ENCODE results near the gene CCDC92B. TPM values are rescaled to one million over a fixed set of nuclear protein-coding genes. Genes with fewer than 3 reads are reported as not detected.
"Not testable (repeated sequence)": the region's sequence is repeated elsewhere in the genome, so short reads cannot be mapped to it uniquely, and the experiment has no call there.

CCDC92B gene
- total and polyA plus RNA-seq, 9 of the 15 experiments (the other 6 are each of a cell fraction or from before 2014, with no cell fraction given): not detected

GRCh38 chr17:2700030-2700490 is 49.4 kb downstream of the CCDC92B start (continued):
- TF ChIP-seq CUX1 (CRISPR knock-in tag; IDR thresholded peaks at IDR 0.05) (no peak), ZNF699 (CRISPR knock-in tag; IDR thresholded peaks at IDR 0.05; ENCODE audit: insufficient replicate concordance) (no peak)

- H2AFZ ChIP-seq (ENCODE audit: low read depth, low read length); H3K27ac ChIP-seq (ENCODE audit: extremely low read depth, low read depth, low read length); H4K20me1 ChIP-seq (replicated peaks; ENCODE audit: control insufficient read depth, insufficient read depth, low read length); H3K9me3 ChIP-seq (replicated peaks; ENCODE audit: control insufficient read depth, insufficient read depth, low read depth, low read length); H3K27me3 ChIP-seq (ENCODE audit: control insufficient read depth in 2 of 2, insufficient read depth in 2 of 2, low read length in 2 of 2); H3K4me3 ChIP-seq; H3K79me2 ChIP-seq (ENCODE audit: control insufficient read depth, insufficient read depth, low read length); H3K9me1 ChIP-seq (ENCODE audit: control insufficient read depth, insufficient read depth, low read length); BruUV-seq (replicated peaks); in situ Hi-C loops (cut with MboI); H3K9ac ChIP-seq (ENCODE audit: insufficient read depth in 1 of 2, low read depth in 2 of 2, low read length in 2 of 2); FAIRE-seq; H3K4me2 ChIP-seq (ENCODE audit: insufficient read depth, low read length); ATAC-seq; DNase-seq (ENCODE audit: extremely low read depth in 1 of 4, low spot score in 3 of 4); CTCF ChIA-PET (ENCODE audit: low intra/inter-chr PET ratio); H3K4me1 ChIP-seq (replicated peaks in 1 of 2; ENCODE audit: control insufficient read depth in 2 of 2, insufficient read depth in 2 of 2, low read length in 2 of 2); intact Hi-C loops (cut with micrococcal nuclease): not testable (repeated sequence)
- H3K36me3 ChIP-seq (ENCODE audit: control insufficient read depth, insufficient read depth, low read length): peaks cover 90% of the 10 kb centered on the region; the same call in 1 of the 3 replicates
- WGBS (ENCODE audit: insufficient coverage, low coverage, missing lambda C conversion rate): 93% methylated on average over 11 of the region's 18 CpGs
- POLR2A ChIA-PET: interaction anchor here (1.2 to 1.5 kb wide), 2 partner anchors 11 to 14 kb away, joined by 4 to 5 read pairs; no protein-coding TSS in a partner anchor
Measured at GRCh38 chr17:2699216-2699805, 50.1 kb downstream of the CCDC92B start.
